NK-92 treated with Interleukin-12 subunit alpha and Interleukin-12 subunit beta, amount 100 ng/mL, for 24 hours (cell line): ENCODE measurements around the gene GAB1.
"Not testable (repeated sequence)": the region's sequence is repeated elsewhere in the genome, so short reads cannot be mapped to it uniquely, and the experiment has no call there.

Source experiments
- DNase-seq: peaks from one replicate; lab custom pipeline; 2025; lab: John Stamatoyannopoulos, UW

GAB1 gene

DNA sequence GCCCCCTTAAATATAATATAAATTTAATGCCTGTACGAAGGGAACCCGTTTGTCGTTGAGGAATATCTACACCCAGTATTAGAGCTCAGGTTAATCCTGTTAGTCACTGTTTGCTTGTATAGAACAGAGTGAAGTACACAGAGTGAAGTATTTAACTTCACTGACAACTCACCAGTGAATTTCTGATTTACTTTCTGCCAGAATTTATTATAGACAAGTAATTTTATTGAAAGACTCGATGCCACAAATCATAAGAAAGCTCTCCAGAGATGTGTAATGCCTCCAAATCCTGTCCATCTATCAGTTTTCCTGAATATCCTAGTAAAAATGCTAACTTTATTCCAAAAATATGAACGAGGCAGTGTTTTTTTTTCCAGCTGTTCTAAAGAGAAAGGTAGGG lies 1.6 kb downstream of the GAB1 start:
- DNase-seq: no peak

DNA sequence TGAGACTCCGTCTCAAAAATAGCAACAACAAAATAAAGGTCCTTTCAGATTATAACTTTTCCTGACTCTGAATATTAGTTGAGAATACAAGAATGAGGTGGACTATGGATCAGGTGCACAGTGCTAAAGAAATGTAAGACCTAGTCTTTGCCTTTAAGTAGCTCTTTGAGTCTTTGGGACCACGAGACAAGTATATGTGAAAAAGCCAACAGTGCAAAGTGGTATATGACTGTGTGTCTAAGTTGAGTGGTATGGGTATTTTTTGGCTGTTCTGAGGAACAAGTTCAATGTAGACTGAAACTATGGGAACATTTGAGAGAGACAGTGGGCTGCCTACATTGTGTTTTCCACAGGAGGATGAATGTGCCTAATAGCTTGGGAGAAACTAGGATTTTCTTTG lies 2.8 kb downstream of the GAB1 start:
- no peak for DNase-seq

- DNase-seq: no peak
Measured at GRCh38 chr4:143341186-143341755, 4.6 kb downstream of the GAB1 start.

- DNase-seq: no peak
Measured at GRCh38 chr4:143343276-143343831, 6.7 kb downstream of the GAB1 start.

DNA sequence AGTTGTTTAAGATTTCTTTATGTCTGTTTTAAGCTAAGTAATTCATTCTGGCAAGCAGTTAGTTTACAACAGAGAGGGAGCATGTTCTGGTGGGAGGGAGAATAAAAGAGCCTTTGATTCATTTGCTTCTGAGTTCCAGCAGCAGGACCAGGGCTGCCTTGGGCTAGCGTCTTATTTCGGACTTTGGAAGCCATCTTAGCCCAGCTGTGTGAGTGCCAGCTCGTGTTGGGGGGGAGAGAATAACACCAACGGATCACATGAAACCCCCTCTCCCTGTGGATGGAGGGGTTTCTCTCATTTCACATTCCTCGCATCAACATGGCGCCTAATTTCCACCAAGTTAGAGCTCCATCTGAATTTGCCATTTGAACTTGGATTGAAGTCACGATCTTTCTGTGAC lies 7.4 kb downstream of the GAB1 start:
- no peak for DNase-seq

GRCh38 chr4:143344774-143345173 lies 8.1 kb downstream of the GAB1 start:
- no peak for DNase-seq

- DNase-seq: no peak
Measured at GRCh38 chr4:143345356-143345755, 8.7 kb downstream of the GAB1 start.

- no peak for DNase-seq
Measured at GRCh38 chr4:143346206-143346605, 9.5 kb downstream of the GAB1 start.

- DNase-seq: no peak
Measured at GRCh38 chr4:143347484-143348111, 10.9 kb downstream of the GAB1 start.

DNA sequence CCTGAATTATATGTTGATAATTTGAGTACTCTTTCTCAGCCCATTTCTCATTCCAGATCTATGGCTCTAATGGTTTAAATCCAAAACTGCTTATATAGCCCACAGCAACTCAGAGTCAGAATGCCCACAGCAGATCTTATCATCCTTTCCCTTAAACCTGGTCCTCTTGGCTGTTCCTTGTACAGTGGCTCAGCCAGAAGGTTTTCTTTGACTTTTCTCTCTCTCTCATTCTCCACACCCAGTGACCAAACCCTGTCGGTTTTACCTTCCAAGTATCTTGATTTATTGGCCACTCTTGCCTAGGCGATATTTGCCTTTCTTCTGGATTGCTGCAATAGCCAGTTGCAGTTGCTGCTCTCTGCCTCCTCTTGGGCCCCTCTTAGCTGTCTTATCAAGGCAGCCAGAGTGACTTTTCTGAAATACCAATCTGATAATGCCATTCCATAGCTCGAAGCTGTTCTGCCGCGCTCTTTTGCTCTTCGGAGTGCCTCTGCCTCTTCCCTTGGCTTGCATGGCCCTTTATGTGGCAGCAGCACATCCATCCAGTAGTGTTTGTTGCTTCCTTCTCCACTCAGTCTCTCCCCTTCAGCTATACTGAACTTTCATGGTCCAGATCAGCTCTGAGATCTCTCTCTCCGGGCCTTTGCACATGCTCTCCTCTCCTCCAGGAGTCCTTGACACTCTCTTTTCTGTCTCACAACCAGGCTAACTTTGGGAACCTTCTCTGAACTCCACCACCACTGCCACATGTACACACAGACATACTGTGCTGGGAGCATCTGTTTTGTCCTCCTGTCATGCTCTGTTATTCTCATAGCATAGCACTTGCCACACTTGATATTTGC lies 11.8 kb downstream of the GAB1 start:
- DNase-seq: no peak

GRCh38 chr4:143349858-143350527 lies 13.3 kb downstream of the GAB1 start:
- DNase-seq: not testable (repeated sequence)

DNA sequence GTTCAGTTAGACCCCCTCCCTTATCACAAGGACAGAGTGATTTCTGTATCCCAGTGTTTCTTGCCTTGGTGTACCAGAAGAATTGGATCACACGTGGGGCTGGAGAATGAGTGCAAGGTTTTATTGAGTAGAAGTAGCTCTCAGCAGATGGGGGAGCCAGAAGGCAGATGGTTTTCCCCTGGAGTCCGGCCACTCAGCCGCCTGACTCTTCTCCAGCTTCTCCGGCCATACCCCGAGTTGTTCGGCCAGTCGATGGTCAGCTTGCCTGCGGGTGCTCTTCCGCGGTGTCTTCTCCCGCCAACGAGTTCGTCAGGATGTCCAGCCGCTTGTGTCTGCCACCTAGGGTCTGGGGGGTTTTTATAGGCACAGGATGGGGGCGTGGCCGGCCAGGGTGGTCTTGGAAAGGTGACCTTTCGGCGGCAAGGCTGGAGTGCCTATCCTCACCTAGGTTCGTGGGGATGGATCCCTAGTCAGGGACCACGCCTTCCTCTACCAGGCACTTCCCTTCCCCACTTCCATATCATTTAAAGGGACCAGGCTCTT lies 14.5 kb downstream of the GAB1 start:
- DNase-seq: no peak

DNA sequence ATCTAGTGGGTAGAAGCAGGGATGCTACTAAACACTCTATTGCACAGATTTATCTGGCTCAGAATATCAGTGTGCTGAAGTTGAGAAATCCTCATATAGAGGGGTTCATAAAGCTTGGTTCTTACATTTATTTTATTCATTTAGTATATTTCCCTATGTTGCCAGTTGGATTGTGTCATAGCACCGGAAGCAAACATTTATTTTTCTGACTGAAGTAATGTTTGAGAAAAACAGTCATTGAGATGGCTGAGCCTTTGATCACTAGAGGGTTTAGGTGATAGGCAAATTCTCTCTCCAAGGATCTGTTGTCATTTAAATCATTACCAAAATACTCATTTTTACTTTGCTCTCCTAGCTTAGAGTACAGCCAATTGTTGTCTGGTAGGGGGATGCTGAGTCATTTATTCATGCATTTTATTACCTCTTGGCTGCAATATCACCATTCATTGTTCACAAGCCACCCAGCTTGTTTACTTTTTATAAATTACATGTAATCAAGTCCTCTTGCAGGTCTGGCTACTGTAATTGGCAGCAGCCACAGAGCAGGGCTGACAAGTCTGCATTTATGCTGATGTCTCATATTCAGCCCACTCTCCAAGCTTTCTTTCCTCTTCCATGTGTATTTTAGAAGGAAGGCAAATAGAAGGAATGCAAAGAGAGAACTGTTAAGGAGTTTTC lies 15.2 kb downstream of the GAB1 start:
- no peak for DNase-seq

DNA sequence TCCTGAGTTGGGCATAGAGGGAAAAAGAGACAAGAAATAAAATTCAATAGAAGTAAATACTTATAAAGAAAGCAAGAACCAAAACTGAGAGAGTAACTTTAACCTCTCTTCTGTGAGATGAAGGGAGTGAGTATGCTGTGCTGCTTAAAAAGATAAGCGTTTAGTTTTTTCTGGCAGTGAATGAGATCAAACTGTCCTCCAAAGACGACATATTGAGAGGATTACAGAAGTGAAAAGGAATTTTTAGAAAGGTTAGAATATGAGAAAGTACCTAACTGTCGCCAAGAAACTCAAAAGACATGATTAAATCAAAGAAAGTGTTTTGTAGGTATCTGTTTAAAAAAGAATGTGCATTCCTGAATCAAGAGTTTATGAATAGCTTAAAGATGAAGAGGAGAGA lies 16.0 kb downstream of the GAB1 start:
- DNase-seq: no peak

DNA sequence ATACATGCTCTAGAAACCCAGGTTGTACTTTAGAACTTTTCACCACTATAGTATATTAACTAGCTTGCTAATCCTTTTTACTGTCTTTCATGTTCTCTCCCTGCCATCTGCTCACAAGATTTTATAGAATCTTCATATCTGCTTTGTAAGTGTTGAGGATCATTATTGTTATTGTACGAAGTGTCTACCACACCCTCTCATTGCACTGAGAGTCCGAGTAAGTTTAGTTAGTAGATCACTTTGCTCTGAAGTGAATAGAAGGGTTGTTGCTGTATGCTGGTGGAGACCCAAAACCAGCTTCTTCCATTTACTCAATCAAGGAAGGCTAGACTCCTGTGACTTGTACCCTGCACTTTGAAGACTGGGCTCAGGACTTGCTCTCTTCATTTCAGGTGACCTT lies 17.1 kb downstream of the GAB1 start:
- no peak for DNase-seq

GRCh38 chr4:143354990-143355389 lies 18.3 kb downstream of the GAB1 start:
- DNase-seq: no peak

- no peak for DNase-seq
Measured at GRCh38 chr4:143355540-143356217, 19.0 kb downstream of the GAB1 start.

DNA sequence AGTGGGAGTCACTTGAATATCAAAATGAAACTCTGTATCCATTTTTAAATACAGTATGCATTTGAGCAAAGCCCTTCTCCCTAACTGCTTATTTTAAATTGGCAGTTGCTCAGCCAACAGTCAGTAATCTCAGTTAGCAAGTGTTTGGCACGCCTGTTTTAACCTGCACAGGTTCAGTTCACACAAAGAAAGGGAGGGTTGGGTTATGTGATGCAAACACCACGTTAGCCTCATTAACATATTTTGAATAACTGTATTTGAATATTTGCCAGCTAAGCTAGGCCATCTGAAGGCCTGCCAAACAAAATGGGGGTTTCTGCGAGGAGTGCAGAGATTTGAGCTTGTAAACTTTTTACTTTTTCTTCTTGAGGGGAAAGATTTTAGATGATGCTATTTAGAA lies 19.8 kb downstream of the GAB1 start:
- DNase-seq: no peak

- DNase-seq: no peak
Measured at GRCh38 chr4:143357161-143357845, 20.6 kb downstream of the GAB1 start.

GRCh38 chr4:143358419-143358818 lies 21.7 kb downstream of the GAB1 start:
- no peak for DNase-seq
